HCT116 (cell line): Measurements from ENCODE around the gene RGPD5.
"Not testable (repeated sequence)": the region's sequence is repeated elsewhere in the genome, so short reads cannot be mapped to it uniquely, and the experiment has no call there.

Experiments used
- CTCF ChIP-seq, 3 experiments: fragments of 200-600 bp in 1 of 3; sonication (generic) in 1 of 3; IDR thresholded peaks in 2 of 3; conservative IDR thresholded peaks in 1 of 3; 2 replicates each; pipeline ENCODE4 v1.5.1; 2012 to 2017; ENCODE audit warnings: low read depth in 2 of 3, low read length in 2 of 3, antibody characterized with exemption in 1 of 3, borderline replicate concordance in 1 of 3, control low read depth in 1 of 3, mild to moderate bottlenecking in 1 of 3, mixed read lengths in 1 of 3, mixed run types in 1 of 3, moderate library complexity in 1 of 3; ENCODE audit not compliant: insufficient read depth in 1 of 3
- EZH2 ChIP-seq: fragments of 200-600 bp; sonication (generic); IDR thresholded peaks from 2 replicates; pipeline ENCODE4 v1.6.1; 2017; ENCODE audit warnings: antibody characterized with exemption, mixed run types
- JUND ChIP-seq: IDR thresholded peaks from 2 replicates; pipeline ENCODE4 v1.6.1; 2012
- MAX ChIP-seq: IDR thresholded peaks from 2 replicates; pipeline ENCODE4 v1.6.1; 2012
- RAD21 ChIP-seq: IDR thresholded peaks from 2 replicates; pipeline ENCODE4 v1.6.1; 2012; ENCODE audit warnings: low read depth, mild to moderate bottlenecking
- SIN3A ChIP-seq: IDR thresholded peaks from 2 replicates; pipeline ENCODE4 v1.6.1; 2012; ENCODE audit warnings: low read depth
- SP1 ChIP-seq: IDR thresholded peaks from 2 replicates; pipeline ENCODE4 v1.6.1; 2012; ENCODE audit warnings: low read depth

GRCh38 chr2:109761043-109761454 is 33.1 kb upstream of the RGPD5 start:
- TF ChIP-seq CTCF (IDR thresholded peaks at IDR 0.05 in 2 of 3, conservative IDR thresholded peaks at IDR 0.05 in 1 of 3; ENCODE audit: borderline replicate concordance in 1 of 3, insufficient read depth in 1 of 3, low read depth in 2 of 3, low read length in 2 of 3); MAX; SP1; JUND; EZH2; SIN3A; RAD21: not testable (repeated sequence)
